BE2C (cell line): ENCODE measurements around the gene FUS.

Experiments
- DNase-seq: peaks from one replicate; pipeline ENCODE4 v3.0.0-alpha.2; 2020
- H3K27me3 ChIP-seq: fragments of 250-450 bp; sonication (Bioruptor Pico); 2 replicates; pipeline ENCODE4 v1.5.1; 2020; ENCODE audit warnings: mild to moderate bottlenecking
- H3K36me3 ChIP-seq: fragments of 250-450 bp; sonication (Bioruptor Pico); 2 replicates; pipeline ENCODE4 v1.5.1; 2020; ENCODE audit warnings: mild to moderate bottlenecking
- H3K4me1 ChIP-seq: fragments of 250-450 bp; sonication (Bioruptor Pico); 2 replicates; pipeline ENCODE4 v1.5.1; 2020
- H3K4me3 ChIP-seq: 2 replicates; pipeline ENCODE4 v1.5.1; 2011; ENCODE audit warnings: low read depth, low read length
- H3K9me3 ChIP-seq: fragments of 250-450 bp; sonication (Bioruptor Pico); 2 replicates; pipeline ENCODE4 v1.5.1; 2020
- TF ChIP-seq, protein P1 (sequence below): IDR thresholded peaks from 2 replicates; pipeline ENCODE4 v1.5.1; 2012; ENCODE audit warnings: mild to moderate bottlenecking, low read depth, low read length

FUS gene

DNA sequence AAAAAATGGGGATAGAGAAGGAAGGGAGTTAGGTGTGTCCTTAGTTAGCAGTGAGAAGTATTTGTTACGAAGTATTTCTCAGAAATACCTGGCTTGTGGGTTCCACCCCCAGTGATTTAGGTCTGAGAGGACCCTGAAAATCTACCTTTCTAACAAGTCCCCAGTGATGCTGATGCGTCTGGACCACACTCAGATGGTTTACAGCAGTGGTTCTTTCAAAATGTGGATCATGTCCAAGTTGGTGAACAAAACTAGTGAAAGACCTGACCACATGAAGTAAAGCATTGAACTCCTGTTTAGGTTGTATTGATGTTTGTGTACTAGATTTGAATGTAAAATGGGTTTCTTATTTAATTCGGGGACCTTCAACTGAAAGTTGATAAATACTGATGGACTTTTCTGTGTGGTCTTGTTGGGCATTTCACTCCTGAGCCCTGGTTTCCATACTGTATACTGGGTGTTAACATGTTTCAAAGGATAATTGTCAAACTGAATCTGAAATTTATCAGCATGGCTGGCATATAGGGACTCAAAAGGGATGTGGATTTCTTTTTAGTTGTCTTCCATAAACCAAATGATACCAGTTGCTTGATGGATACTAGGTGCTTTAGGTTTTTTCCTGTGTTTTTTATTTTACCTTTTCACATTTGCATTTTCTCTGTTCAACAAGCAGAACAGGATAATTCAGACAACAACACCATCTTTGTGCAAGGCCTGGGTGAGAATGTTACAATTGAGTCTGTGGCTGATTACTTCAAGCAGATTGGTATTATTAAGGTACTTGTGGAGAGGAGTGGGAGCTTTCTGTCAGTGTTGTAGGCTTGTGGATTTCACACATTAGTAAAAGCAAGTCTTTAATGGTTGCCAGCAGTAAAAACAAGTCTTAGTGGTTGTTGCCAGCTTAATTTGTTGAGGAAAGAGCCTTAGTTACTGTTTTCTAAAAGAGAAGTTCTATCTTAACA is 8.8 kb downstream of the FUS start:
- Histone ChIP-seq H3K4me3 (no peak overlapping the region), H3K4me1 (no peaks in the 10 kb centered on the region), H3K9me3 (no peaks in the 10 kb centered on the region), H3K36me3 (peaks cover 99% of the 10 kb centered on the region), H3K27me3 (no peaks in the 10 kb centered on the region)
- TF ChIP-seq, protein P1, sequence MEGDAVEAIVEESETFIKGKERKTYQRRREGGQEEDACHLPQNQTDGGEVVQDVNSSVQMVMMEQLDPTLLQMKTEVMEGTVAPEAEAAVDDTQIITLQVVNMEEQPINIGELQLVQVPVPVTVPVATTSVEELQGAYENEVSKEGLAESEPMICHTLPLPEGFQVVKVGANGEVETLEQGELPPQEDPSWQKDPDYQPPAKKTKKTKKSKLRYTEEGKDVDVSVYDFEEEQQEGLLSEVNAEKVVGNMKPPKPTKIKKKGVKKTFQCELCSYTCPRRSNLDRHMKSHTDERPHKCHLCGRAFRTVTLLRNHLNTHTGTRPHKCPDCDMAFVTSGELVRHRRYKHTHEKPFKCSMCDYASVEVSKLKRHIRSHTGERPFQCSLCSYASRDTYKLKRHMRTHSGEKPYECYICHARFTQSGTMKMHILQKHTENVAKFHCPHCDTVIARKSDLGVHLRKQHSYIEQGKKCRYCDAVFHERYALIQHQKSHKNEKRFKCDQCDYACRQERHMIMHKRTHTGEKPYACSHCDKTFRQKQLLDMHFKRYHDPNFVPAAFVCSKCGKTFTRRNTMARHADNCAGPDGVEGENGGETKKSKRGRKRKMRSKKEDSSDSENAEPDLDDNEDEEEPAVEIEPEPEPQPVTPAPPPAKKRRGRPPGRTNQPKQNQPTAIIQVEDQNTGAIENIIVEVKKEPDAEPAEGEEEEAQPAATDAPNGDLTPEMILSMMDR, result no peak
- DNase-seq, result no peak

- no peak for DNase-seq
- TF ChIP-seq, protein P1, result no peak
- no peaks in the 10 kb centered on the region for H3K27me3 ChIP-seq
Observed at GRCh38 chr16:31189412-31189778, 9.5 kb downstream of the FUS start.

GRCh38 chr16:31190061-31190460 is 10.1 kb downstream of the FUS start:
- TF ChIP-seq, protein P1, result no peak
- no peaks in the 10 kb centered on the region for H3K9me3 ChIP-seq
- H3K36me3 ChIP-seq, result peaks cover 100% of the 10 kb centered on the region
- no peaks in the 10 kb centered on the region for H3K27me3 ChIP-seq
- no peak for DNase-seq
- H3K4me3 ChIP-seq, result no peak overlapping the region
- no peaks in the 10 kb centered on the region for H3K4me1 ChIP-seq

More at GRCh38 chr16:31189412-31189778, 9.5 kb downstream of the FUS start:
- Histone ChIP-seq H3K9me3 (no peaks in the 10 kb centered on the region), H3K4me3 (no peak overlapping the region), H3K4me1 (no peaks in the 10 kb centered on the region), H3K36me3 (peaks cover 100% of the 10 kb centered on the region)

DNA sequence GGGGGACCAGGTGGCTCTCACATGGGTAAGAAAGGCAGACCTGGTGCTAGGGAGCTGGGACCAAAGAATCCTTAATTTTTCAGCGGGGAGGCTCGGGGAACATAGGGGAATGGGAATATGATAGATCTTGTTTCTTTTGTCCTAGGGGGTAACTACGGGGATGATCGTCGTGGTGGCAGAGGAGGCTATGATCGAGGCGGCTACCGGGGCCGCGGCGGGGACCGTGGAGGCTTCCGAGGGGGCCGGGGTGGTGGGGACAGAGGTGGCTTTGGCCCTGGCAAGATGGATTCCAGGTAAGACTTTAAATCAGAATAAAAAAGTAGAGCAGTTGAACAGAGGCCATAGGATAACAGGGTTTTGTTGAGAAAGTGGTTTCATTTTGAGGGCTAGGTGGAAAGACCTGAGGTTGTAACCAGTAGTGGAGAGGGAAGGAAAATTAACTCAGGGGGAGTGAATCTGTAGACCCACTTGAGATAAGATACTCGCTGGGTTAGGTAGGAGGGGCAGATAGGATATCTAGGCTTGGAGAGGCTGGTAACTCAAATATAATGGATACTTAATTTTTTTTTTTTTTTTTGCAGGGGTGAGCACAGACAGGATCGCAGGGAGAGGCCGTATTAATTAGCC is 11.0 kb downstream of the FUS start:
- TF ChIP-seq, protein P1, result no peak
- no peaks in the 10 kb centered on the region for H3K4me1 ChIP-seq

GRCh38 chr16:31191697-31192428 is 11.9 kb downstream of the FUS start:
- H3K9me3 ChIP-seq, result no peaks in the 10 kb centered on the region
- no peaks in the 10 kb centered on the region for H3K4me1 ChIP-seq
- H3K27me3 ChIP-seq, result no peaks in the 10 kb centered on the region
- H3K4me3 ChIP-seq, result no peak overlapping the region
- H3K36me3 ChIP-seq, result peaks cover 96% of the 10 kb centered on the region
- TF ChIP-seq, protein P1, result no peak
- no peak for DNase-seq

More for the DNA sequence above, 11.0 kb downstream of the FUS start:
- DNase-seq, result no peak
- H3K9me3 ChIP-seq, result no peaks in the 10 kb centered on the region
- no peaks in the 10 kb centered on the region for H3K27me3 ChIP-seq
- peaks cover 100% of the 10 kb centered on the region for H3K36me3 ChIP-seq
- no peak overlapping the region for H3K4me3 ChIP-seq
